Colon (tissue), 2 donors: ENCODE measurements around the gene AGPAT3.

Source experiments
- FAIRE-seq: peaks from 2 replicates; lab custom pipeline; 2012; peaks lifted over from hg19 to GRCh38; lab: Jason Lieb, UNC
- donor health status: control.
- donor health status: control.

The AGPAT3 gene

GRCh38 chr21:43924421-43925095, 59.5 kb downstream of the AGPAT3 start:
- FAIRE-seq: no peak

- FAIRE-seq: no peak
These were observed 60.1 kb downstream of the AGPAT3 start for GRCh38 chr21:43925096-43925481.

GRCh38 chr21:43925609-43926008, 60.6 kb downstream of the AGPAT3 start:
- FAIRE-seq: no peak

GRCh38 chr21:43926196-43926595, 61.2 kb downstream of the AGPAT3 start:
- no peak for FAIRE-seq

GRCh38 chr21:43927591-43928221, 62.7 kb downstream of the AGPAT3 start:
- FAIRE-seq: no peak

- no peak for FAIRE-seq
These were observed 63.5 kb downstream of the AGPAT3 start for GRCh38 chr21:43928222-43929125.

- no peak for FAIRE-seq
These were observed 64.4 kb downstream of the AGPAT3 start for GRCh38 chr21:43929217-43929971.

GRCh38 chr21:43930074-43930847, 65.2 kb downstream of the AGPAT3 start:
- FAIRE-seq: no peak

GRCh38 chr21:43930848-43931375, 65.9 kb downstream of the AGPAT3 start:
- FAIRE-seq: no peak

GRCh38 chr21:43931489-43931888, 66.5 kb downstream of the AGPAT3 start:
- FAIRE-seq: no peak

- no peak for FAIRE-seq
These were observed 67.0 kb downstream of the AGPAT3 start for GRCh38 chr21:43932005-43932404.

GRCh38 chr21:43933199-43933598, 68.2 kb downstream of the AGPAT3 start:
- no peak for FAIRE-seq

GRCh38 chr21:43933680-43934079, 68.7 kb downstream of the AGPAT3 start:
- no peak for FAIRE-seq

- FAIRE-seq: no peak
These were observed 69.1 kb downstream of the AGPAT3 start for GRCh38 chr21:43934116-43934515.

- FAIRE-seq: no peak
These were observed 70.0 kb downstream of the AGPAT3 start for GRCh38 chr21:43934716-43935705.

- no peak for FAIRE-seq
These were observed 70.7 kb downstream of the AGPAT3 start for GRCh38 chr21:43935711-43936110.

GRCh38 chr21:43936247-43936967, 71.4 kb downstream of the AGPAT3 start:
- no peak for FAIRE-seq

GRCh38 chr21:43937051-43937832, 72.2 kb downstream of the AGPAT3 start:
- FAIRE-seq: no peak
